Stimulated activated naive B cell treated with anti-CD40 and anti-IgM and Interleukin-4, amounts not matched to agents 10 μg/mL and 1 μg/mL and 100 μg/mL, for 72 hours (primary cell): Measurements from ENCODE around the gene GATA1.

ENCODE experiments used
- ATAC-seq, 2 donors: fragments of 150-1000 bp; cut with Tn5 transposase; replicated peaks; 2 replicates each; pipeline ENCODE4 v1.10.0; 2021; ENCODE audit warnings: moderate library complexity in 1 of 2
- DNase-seq: peaks from one replicate; pipeline ENCODE4 v3.0.0; 2021
- H3K27ac Mint-ChIP-seq: one replicate; pipeline ENCODE4 v1.8.0; 2022; ENCODE audit warnings: mild to moderate bottlenecking, mixed read lengths
- H3K27me3 Mint-ChIP-seq, 2 donors: one replicate each; pipeline ENCODE4 v1.8.0; 2022; ENCODE audit warnings: mixed read lengths in 2 of 2
- H3K36me3 Mint-ChIP-seq, 2 donors: one replicate each; pipeline ENCODE4 v1.8.0; 2022; ENCODE audit warnings: mixed read lengths in 2 of 2, mild to moderate bottlenecking in 1 of 2
- H3K4me1 Mint-ChIP-seq, 2 donors: one replicate each; pipeline ENCODE4 v1.8.0; 2022; ENCODE audit warnings: mixed read lengths in 2 of 2, mild to moderate bottlenecking in 1 of 2
- H3K4me3 Mint-ChIP-seq, 2 donors: one replicate each; pipeline ENCODE4 v1.8.0; 2022; ENCODE audit warnings: mild to moderate bottlenecking in 2 of 2, mixed read lengths in 2 of 2, moderate library complexity in 1 of 2
- H3K9me3 Mint-ChIP-seq, 2 donors: one replicate each; pipeline ENCODE4 v1.8.0; 2022; ENCODE audit warnings: mixed read lengths in 2 of 2, mild to moderate bottlenecking in 1 of 2

The GATA1 gene

GRCh38 chrX:48831909-48832291, 45.5 kb downstream of the GATA1 start:
- H3K27me3 Mint-ChIP-seq = peaks cover 55 to 58% of the 10 kb centered on the region in 2 donors
- DNase-seq (no peak), ATAC-seq (no peak)
- H3K27ac Mint-ChIP-seq = no peak overlapping the region
- peaks cover 14 to 26% of the 10 kb centered on the region in 2 donors for H3K4me1 Mint-ChIP-seq
- peaks cover 0 to 4% of the 10 kb centered on the region in 2 donors for H3K9me3 Mint-ChIP-seq
- H3K36me3 Mint-ChIP-seq = peaks cover 3 to 4% of the 10 kb centered on the region in 2 donors
- H3K4me3 Mint-ChIP-seq = no peak overlapping the region

GRCh38 chrX:48833542-48834138, 47.2 kb downstream of the GATA1 start:
- Mint-ChIP-seq H3K4me1 (peaks cover 10 to 22% of the 10 kb centered on the region in 2 donors), H3K9me3 (no peaks in the 10 kb centered on the region), H3K36me3 (no peaks in the 10 kb centered on the region), H3K27me3 (peaks cover 45 to 47% of the 10 kb centered on the region in 2 donors), H3K27ac (no peak overlapping the region), H3K4me3 (no peak overlapping the region)
- no peak for DNase-seq
- no peak for ATAC-seq

- DNase-seq (no peak), ATAC-seq (peak in 1 of 2 donors; percentile 23)
- H3K36me3 Mint-ChIP-seq = no peaks in the 10 kb centered on the region
- peak overlapping the region; percentile 51 to 75 for H3K4me3 Mint-ChIP-seq
- no peak overlapping the region for H3K27ac Mint-ChIP-seq
- peaks cover 10 to 22% of the 10 kb centered on the region in 2 donors for H3K4me1 Mint-ChIP-seq
- no peaks in the 10 kb centered on the region for H3K9me3 Mint-ChIP-seq
- H3K27me3 Mint-ChIP-seq = peaks cover 40 to 41% of the 10 kb centered on the region in 2 donors
These were observed 48.0 kb downstream of the GATA1 start for GRCh38 chrX:48834383-48834709.

GRCh38 chrX:48835524-48836329, 49.3 kb downstream of the GATA1 start, which contains the start of gene PCSK1N:
Gene PCSK1N, minus strand, starts transcription at chrX:48835610. Its CDS starts 78 bp downstream, at chrX:48835532.
- DNase-seq (no peak), ATAC-seq (peak; percentile 12 to 41)
- Mint-ChIP-seq H3K27ac (no peak within 1 kb of the TSS), H3K36me3 (no peaks in the 10 kb centered on the region), H3K4me3 (peak within 1 kb of the TSS; percentile 51 to 75), H3K9me3 (no peaks in the 10 kb centered on the region), H3K4me1 (peaks cover 10 to 18% of the 10 kb centered on the region in 2 donors), H3K27me3 (peaks cover 33 to 37% of the 10 kb centered on the region in 2 donors)

GRCh38 chrX:48839686-48840085, 53.3 kb downstream of the GATA1 start:
- Mint-ChIP-seq H3K36me3 (no peaks in the 10 kb centered on the region), H3K27me3 (peaks cover 17 to 20% of the 10 kb centered on the region in 2 donors), H3K4me3 (no peak overlapping the region), H3K9me3 (no peaks in the 10 kb centered on the region), H3K27ac (no peak overlapping the region), H3K4me1 (peaks cover 3 to 4% of the 10 kb centered on the region in 2 donors)
- ATAC-seq = no peak
- DNase-seq = no peak
